Stimulated activated CD8-positive, alpha-beta memory T cell treated with anti-CD3 and anti-CD28 coated beads, Interleukin-4, amount 100 ng/mL, for 4 hours (primary cell): ENCODE results near the gene IGSF5.
A peak's percentile ranks its signal among the peaks of the same experiment; 100 is the strongest.
"Not testable (repeated sequence)": the region's sequence is repeated elsewhere in the genome, so short reads cannot be mapped to it uniquely, and the experiment has no call there.

Source experiments
- DNase-seq, 2 donors: peaks; one replicate each; pipeline ENCODE4 v3.0.0-alpha.2; 2020; ENCODE audit warnings: low read depth in 2 of 2, low spot score in 1 of 2

The IGSF5 gene

DNA sequence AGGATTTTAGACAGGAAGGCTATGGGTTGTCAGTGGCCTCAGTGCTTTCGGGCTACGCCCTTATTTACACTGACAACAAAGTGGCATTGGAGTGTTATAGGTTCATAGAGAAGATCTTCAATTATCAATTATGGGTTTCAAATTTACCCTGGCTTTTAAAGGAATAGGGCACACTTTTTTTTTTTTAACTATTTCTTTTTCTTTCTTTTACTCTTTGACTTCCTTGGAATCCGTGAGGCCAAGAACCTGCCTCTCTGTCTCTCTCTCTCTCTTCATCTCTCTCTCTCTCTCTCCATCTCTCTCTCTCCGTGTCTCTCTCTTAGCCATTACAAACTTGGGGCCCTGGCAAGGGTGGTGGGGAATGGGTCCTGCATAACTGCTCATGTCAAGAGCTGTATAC is at the start of gene IGSF5:
TSS of gene IGSF5 (plus strand) at position 301 of the 400 bp plus-strand sequence. CDS start 327 bp downstream, outside the sequence.
- not testable (repeated sequence) for DNase-seq

- DNase-seq, result no peak
Measured at GRCh38 chr21:39696196-39696595, 48.8 kb upstream of the IGSF5 start.

- no peak for DNase-seq
Measured at GRCh38 chr21:39696618-39697017, 48.4 kb upstream of the IGSF5 start.

DNA sequence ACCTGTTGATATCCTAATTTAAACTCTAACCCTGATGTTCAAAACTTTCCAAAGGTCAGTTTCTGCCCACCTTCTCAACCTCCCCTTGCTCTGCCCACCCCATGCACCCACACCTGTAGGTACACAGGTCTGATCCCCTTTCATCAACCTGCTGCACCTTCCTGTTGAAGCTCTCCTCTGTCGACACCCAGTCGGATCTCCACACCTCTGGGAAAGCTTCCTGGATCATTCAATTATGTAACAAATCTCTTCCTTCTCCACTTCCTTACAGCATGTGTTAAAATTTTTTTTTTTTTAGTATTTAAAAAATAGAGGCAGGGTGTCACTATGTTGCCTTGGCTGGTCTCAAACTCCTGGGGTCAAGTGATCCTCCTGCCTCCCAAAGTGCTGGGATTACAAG is 44.7 kb upstream of the IGSF5 start:
- DNase-seq, result no peak

DNA sequence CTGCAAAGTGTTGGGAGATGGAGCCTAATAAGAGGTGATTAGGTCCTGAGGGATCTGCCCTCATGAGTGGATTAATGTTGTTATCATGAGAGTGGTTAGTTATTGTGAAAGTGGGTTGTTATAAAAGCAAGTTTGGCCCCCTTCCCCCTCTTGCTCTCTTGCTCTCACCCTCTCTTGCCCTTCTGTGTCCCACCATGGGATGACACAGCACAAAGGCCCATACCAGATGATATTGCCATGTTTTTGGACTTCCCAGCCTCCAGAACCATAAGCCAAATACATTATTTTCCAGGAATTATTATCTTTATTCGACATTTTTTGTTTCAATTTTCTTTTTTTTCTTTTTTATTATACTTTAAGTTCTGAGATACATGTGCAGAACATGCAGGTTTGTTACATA is 41.4 kb upstream of the IGSF5 start:
- no peak for DNase-seq

GRCh38 chr21:39705849-39706248 is 39.1 kb upstream of the IGSF5 start:
- no peak for DNase-seq

- DNase-seq, result no peak
Measured at GRCh38 chr21:39707316-39707715, 37.7 kb upstream of the IGSF5 start.

DNA sequence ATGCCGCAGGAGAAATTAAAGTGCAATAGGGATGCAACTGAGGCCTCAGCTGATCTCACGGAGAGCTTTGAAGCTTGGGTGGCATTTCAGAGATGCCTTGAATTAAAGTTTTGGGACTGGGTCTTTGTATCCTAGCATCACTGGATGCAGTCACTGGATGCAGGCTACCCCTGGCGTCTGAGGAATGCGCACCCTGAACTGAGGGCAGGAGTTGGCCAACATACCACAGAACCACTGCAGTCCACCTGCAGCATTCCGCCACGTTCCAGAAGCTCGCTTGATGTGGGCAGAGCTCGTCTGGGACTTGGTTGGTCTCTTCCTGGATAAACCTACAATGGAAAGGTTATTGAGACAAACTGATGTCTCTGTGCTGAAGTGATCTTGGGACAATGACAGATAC is 34.1 kb upstream of the IGSF5 start:
- no peak for DNase-seq

DNA sequence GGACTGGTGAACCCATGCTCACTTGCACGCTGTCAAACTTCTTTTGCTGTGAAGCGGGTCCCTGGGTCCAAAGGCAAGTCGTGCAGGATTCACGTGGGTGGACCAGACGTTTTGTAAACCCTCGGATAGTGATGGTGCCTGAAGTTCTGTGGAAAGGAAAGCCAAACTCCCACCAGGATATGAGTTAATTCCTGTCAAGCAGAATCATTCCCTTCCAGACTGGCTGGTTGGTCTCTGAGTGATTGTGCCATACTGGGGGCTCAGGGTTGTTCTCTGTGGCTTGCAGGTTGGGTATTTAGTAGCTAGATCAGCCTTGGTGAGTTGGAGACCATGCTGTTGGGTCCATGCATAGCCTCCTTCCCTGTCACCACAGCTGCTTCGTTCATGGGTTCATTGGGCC is 32.7 kb upstream of the IGSF5 start:
- no peak for DNase-seq

- DNase-seq, result no peak
Measured at GRCh38 chr21:39712976-39713375, 32.0 kb upstream of the IGSF5 start.

GRCh38 chr21:39713905-39714304 is 31.1 kb upstream of the IGSF5 start:
- DNase-seq, result no peak

GRCh38 chr21:39714331-39714730 is 30.7 kb upstream of the IGSF5 start:
- DNase-seq, result no peak

DNA sequence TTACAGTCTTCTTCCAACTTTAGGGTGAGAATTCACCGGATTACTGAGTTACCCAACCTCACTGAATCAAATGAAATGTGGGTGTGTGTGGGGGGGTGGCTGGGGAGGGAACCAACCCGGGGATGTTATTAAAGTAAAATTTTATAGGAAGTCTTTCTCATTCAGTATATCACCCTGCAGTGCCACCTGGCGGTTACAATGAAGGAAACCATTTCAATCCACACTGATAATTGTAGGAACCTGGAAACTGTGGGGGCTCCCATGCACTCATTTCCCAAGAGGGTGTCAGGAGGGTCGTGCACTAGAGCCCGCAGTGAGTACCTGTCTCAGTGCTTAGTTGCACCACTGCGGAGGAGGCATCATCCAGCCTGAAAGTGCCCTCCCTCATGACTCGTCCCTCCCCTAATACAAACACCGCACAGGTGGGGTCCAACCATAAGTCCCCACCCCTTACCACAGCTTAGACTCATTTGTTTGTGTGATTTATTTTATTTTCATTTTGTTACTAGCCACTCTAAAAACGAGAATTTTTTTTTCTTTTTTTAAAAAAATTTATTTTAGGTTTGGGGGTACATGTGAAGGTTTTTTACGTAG is 29.1 kb upstream of the IGSF5 start:
- DNase-seq, result peak; percentile 4 to 15

DNA sequence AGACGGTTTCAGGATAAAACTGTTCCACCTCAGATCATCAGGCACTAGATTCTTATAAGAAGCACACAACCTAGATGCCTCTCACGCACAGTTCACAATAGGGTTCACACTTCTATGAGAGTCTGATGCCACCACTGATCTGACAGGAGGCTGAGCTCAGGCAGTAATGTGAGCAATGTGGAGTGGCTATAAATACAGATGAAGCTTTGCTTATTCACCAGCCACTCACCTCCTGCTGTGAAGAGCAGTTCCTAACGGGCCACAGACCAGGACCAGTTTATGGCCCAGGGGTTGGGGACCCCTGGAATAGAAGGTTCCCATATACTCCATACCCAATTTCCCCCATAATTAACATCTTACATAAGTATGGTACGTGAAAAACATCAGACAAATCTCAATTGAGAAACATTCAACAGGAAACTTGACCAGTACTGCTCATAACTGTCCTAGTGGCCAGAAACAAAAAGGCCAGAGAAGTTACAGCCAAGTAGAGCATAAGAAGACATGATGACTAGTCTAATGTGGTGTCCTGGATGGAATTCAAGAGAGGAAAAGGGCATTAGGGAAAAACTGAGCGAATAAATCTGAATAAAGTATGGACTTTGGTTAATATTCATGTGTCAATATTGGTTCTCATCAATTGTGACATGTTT is 24.7 kb upstream of the IGSF5 start:
- DNase-seq, result no peak

DNA sequence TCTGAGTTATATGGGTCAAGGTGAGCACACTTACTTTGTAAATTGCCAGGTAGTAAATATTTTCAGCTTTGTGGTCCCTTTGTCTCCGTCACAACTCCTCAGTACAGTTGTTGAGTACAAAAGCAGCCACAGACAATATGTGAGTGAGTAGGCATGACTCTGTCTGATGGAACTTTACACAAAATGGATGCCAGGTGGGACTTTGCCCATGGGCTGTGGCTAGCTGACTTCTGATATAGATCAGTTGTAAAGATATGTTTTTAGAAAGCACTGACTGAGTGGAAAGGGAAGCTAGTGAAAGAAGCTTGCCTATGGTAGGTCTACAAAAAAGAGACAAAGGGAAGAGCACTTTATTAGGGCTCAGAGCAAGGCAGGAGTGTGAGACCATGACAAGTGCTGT is 23.1 kb upstream of the IGSF5 start:
- DNase-seq, result no peak

DNA sequence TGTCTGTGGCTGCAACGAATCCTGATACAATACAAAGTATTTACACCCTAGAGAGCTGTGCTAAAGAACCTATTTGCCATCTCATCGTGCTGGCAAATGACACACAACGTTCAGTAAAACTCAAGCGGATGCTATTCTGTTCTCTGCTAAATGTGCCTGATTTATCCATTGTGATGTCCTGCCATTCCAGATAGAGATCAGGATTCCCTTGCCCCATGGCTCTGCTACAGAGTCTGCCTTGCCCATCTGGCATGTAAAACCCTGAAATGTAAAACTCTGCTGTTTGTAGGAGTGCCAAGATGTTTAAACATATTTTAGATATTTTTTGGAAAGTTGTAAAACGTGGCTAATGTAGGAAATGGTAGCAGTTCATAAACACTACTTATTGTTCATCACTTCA is 20.0 kb upstream of the IGSF5 start:
- DNase-seq, result no peak

DNA sequence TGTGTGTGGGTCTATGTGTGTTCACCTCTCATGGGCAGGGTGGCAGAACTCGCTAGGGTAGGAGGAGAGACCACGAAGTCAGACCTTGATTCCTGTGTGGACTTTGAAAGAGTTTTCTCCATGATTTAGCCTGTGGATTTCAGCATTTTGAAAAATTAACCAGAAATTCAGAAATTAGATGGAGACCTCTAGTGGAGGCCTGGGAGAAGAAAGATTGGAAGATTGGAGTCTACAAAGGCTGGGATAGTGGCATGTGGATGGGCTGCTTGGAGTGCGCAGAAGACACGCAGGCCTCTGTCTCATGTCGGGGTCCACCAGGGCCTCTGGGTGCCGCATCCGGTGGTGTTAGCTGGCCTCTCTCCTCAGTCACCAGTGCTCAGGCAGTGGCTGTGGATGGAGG is 18.9 kb upstream of the IGSF5 start:
- DNase-seq, result no peak

GRCh38 chr21:39727401-39728120 is 17.4 kb upstream of the IGSF5 start:
- DNase-seq, result no peak

DNA sequence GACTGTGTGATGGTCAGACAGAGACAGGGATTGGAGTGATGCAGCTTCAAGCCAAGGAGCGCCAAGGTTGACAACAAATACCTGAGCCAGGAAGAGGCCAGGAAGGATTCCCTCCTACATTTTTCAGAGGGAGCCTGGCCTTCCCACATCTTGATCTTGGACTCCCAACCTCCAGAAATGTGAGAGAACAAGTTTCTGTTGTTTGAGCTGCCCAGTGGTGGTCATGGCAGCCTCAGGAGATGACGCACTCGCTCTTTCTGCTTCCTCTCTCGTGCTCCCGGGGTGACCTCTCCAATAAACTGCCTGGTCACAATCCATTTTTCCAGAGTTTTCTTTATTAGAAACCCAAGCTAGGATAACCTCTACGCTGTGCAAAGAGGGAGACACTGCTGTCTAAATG is 16.6 kb upstream of the IGSF5 start:
- DNase-seq, result no peak

DNA sequence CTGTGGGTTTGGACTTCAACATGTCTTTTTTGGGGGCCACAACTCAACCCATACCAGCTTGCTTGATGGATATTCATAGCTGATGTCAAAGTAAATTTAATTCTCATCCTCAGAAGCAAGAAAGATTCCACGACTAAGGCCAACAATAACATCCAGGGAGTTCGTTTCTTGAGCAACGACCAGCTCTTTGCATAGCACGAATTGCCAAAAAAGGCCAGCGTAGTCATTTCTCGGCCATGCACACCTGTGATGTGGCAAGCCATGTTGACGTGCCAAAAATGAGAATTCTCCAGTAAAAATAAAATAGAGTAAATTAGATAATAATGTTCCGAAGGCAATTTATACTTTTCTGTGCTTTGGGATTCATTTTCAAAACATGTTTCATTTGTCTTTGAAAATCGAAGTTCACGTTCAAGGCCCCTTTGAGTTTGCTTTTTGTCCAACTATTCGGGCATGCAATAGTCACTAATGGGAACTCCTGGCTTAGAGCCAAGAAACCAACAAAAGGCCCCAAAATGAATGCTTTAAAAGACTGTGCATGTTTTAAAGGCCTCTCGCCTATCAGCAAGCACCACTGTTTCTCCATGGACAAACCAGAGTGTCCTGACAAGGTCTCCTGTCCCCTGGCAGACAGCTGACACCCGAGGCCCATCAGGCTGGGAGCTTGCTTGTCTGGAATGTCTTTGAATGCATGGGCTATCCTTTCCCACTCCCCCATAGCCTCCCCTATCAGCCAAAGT is 14.4 kb upstream of the IGSF5 start:
- no peak for DNase-seq

DNA sequence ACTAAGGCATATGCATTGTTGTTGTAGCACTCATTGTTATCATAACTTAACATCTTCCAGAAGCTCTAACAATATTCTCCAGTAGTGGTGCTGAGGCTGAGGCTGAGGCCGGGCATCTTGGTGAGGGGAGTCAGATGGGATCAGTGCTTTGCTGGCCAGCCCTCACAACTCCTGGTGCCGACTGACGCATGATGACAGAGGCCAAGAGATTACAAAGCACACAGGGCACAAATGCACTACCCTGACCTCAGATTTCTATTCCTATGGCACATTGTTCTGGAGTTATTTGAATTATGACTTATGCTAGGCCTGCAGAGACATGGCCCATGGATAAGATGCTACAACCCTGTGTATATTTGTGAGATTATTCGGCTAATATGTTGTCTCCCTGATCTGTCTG is 8.3 kb upstream of the IGSF5 start:
- no peak for DNase-seq
